Stimulated activated CD4-positive, alpha-beta T cell treated with anti-CD3 and anti-CD28 coated beads, Interleukin-1b, Interleukin-23, amount 100 ng/mL, for 48 hours (primary cell): ENCODE results near the gene TTC39C.
"Not testable (repeated sequence)": the region's sequence is repeated elsewhere in the genome, so short reads cannot be mapped to it uniquely, and the experiment has no call there.

Source experiments
- DNase-seq: peaks from one replicate; pipeline ENCODE4 v3.0.0-alpha.2; 2020

TTC39C gene

GRCh38 chr18:24138789-24139616, 124.4 kb downstream of the TTC39C start, which contains the start of gene CABYR:
CABYR (plus strand) TSS chr18:24139062; CDS start chr18:24143115, 4,053 bp downstream.
- DNase-seq: peak; percentile 75

GRCh38 chr18:24140697-24141096, 126.1 kb downstream of the TTC39C start:
- no peak for DNase-seq

DNA sequence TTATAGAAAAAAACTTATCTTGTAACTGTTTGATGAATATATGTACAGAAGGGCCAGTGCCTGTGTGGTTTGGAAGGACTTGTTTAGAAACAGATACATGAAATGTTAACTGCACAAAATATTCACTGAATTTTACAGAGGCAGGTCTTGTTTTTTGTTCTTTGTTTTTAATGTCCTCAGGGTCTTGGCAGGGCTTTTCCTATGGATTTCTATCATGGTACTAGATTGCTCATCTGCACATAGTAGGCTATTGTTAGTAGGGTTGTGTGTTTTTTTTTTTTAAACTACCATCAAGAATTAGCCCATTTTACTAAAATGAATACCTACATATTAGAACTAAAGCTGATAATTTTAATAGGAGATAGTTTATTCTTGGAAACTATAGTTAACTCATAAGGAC, 127.8 kb downstream of the TTC39C start:
- DNase-seq: no peak

- DNase-seq: not testable (repeated sequence)
These were observed 135.0 kb downstream of the TTC39C start for GRCh38 chr18:24149591-24149990.

- no peak for DNase-seq
These were observed 138.8 kb downstream of the TTC39C start for GRCh38 chr18:24153397-24153796.

- DNase-seq: no peak
These were observed 143.3 kb downstream of the TTC39C start for GRCh38 chr18:24157855-24158254.

DNA sequence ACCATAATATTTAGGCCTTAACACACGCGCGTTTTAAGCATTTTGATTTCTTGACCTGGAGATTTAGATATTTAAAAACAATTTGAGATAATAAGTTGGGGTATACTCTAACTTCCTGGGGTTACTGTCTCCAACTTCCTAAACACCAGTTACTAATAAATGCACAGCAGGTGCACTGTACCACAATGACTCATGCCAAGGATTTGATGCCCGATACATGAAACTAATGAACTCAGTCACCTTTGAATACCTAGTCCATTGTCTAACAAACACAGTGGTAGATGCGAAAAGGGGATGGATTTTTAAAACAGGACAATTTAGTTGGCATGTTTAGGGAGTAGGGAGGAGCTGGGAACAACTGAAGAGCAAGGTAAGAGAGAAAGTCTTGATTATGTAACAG, 145.5 kb downstream of the TTC39C start:
- no peak for DNase-seq

DNA sequence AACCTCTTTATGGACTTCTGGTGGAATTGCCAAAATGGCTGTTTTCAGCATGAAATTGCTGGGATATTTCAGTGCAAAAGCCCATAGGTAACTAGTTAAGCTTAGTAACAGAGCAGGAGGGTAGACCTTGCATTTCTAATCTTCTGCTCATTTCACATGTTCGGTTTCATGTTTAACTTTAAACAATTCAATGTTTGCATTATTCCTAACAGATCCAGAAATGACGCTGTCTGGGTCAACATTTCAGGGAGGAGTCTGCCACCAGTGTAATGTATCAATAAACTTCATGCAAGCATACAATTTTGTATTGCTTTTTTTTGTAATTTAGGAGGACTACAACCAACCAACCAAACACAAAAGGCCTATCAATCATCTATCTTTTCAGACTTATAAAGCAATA, 146.8 kb downstream of the TTC39C start:
- DNase-seq: no peak

DNA sequence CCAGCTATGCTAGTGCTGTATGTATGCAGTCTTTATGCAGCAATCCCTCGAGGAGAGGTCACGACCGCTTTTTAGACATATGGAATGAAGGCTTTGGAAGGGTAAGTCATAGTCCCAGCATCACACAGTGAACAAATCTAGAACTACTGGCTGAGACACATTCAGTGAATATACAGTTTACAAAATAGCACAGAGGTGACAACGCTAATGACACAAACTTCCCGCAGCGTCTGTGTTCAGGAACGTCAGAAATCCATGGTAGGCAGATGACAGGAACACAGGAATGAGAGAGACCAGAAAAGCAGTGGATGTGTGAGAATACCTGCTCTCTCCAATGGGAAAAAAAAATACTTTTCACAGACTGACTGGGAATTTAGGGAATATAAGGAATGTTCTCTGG, 153.9 kb downstream of the TTC39C start:
- no peak for DNase-seq

GRCh38 chr18:24170360-24170759, 155.8 kb downstream of the TTC39C start:
- DNase-seq: peak; percentile 6

DNA sequence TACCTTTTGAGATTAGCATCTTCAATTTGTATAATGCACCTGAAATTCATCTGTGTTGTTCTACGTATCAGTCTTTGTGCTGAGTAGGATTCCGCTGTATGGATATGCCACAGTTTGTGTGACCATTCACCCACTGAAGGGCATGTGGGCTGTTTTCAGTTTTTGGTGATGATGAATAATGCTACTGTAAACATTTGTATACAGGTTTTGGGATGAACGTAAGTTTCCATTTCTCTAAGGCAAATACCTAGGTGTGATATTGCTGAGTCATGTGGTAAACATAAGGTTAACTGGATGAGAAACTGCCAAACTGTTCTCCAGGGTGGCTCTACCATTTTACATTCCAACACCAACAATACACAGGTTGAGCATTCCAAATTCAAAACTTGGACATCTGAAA, 159.4 kb downstream of the TTC39C start:
- peak; percentile 10 for DNase-seq

DNA sequence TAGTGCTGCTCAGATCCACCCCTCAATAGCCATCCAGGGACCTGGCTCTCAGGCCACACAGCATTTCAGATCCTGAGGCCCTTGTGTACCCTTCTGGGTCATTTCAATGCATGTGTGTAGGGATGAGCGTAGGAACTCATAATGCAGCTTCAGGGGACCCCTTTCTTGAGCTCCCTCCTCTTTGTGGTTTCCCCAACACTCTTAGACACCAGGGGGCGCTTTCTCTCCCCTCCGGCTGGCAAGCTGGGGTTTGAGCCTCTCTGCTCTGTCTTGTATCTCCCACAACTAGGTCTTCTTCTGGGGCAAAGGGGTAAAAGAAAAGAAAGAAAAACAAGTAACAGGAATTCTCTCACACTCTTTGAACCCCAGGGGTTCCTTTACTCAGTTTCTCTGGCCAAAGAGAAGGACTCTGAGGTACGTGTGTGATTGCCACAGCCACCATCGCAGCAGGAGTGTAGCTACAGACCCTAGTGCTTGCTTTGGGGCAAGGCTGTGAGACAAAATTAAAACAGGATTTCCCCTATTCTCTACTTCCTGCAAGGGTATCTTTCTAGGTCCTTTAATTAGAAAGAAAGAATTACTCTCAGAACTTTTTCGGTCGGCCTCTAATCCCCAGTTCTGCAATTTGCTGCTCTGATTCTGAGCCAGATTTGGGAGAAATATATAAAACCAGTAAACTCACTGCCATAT, 162.3 kb downstream of the TTC39C start:
- DNase-seq: peak; percentile 55

GRCh38 chr18:24177499-24178133, 163.1 kb downstream of the TTC39C start:
- DNase-seq: no peak

GRCh38 chr18:24180048-24180447, 165.5 kb downstream of the TTC39C start:
- DNase-seq: no peak

- no peak for DNase-seq
These were observed 167.3 kb downstream of the TTC39C start for GRCh38 chr18:24181806-24182205.
